K562 (cell line): ENCODE results near the gene RHO. TPM values are rescaled to one million over a fixed set of nuclear protein-coding genes. Genes with fewer than 3 reads are reported as not detected.

Source experiments
- CUX1 ChIP-seq: fragments of 200-800 bp; sonication (Bioruptor generic); IDR thresholded peaks from 2 replicates; pipeline ENCODE4 v1.6.1; 2016; ENCODE audit warnings: missing genetic modification characterization, missing compliant biosample characterization
- ESRRB ChIP-seq: fragments of 250-450 bp; sonication (Bioruptor Pico); IDR thresholded peaks from 2 replicates; pipeline ENCODE4 v1.5.0; 2020; ENCODE audit warnings: mild to moderate bottlenecking, moderate library complexity, borderline replicate concordance
- FOS ChIP-seq: IDR thresholded peaks from 3 replicates; pipeline ENCODE4 v1.6.1; 2011; ENCODE audit not compliant: insufficient read length; ENCODE audit errors: extremely low read depth
- HOMEZ ChIP-seq: fragments of 250-450 bp; sonication (Bioruptor Pico); IDR thresholded peaks from 2 replicates; pipeline ENCODE4 v1.4.0; 2020; ENCODE audit warnings: mild to moderate bottlenecking, moderate library complexity
- MTA3 ChIP-seq: fragments of 450-650 bp; formaldehyde crosslinking; IDR thresholded peaks from 2 replicates; pipeline ENCODE4 v1.6.1; 2017; ENCODE audit warnings: mild to moderate bottlenecking, borderline replicate concordance
- PHF8 ChIP-seq: fragments of 200-600 bp; sonication (generic); IDR thresholded peaks from 2 replicates; pipeline ENCODE4 v1.6.1; 2012; ENCODE audit warnings: mixed run types, mild to moderate bottlenecking, inconsistent platforms, low read length, moderate library complexity, borderline replicate concordance
- SREBF1 ChIP-seq: fragments of 150-350 bp; IDR thresholded peaks from 2 replicates; pipeline ENCODE4 v1.6.1; 2014; ENCODE audit warnings: antibody characterized with exemption, low read depth, low read length, borderline replicate concordance
- polyA plus RNA-seq, 8 experiments: library from polyadenylated mRNA; depleted of rRNA in 4 of 8; stranded (reverse) in 5 of 8; unstranded in 3 of 8; fragments of >200 nt; fragmentation: Nextera tagmentation in 2 of 8; fragmentation: Illumina TruSeq in 1 of 8; extraction: Ambion mirVana in 2 of 8; extraction: Trizol in 1 of 8; gene quantifications; 2 replicates each; pipeline versions ENCODE4 v1.2.1 to v1.2.3, GENCODE V29; 2011 to 2014; ENCODE audit warnings: inconsistent platforms in 1 of 8, missing spikeins in 1 of 8
- total RNA-seq, 7 experiments: library from RNA; depleted of rRNA in 6 of 7; stranded (reverse); fragments of >200 nt in 6 of 7; fragmentation: Illumina TruSeq in 2 of 7; extraction: Trizol in 2 of 7; gene quantifications; 2 replicates each; pipeline versions ENCODE4 v1.2.1 to v1.2.3, GENCODE V29; 2011 to 2021; ENCODE audit warnings: low replicate concordance in 1 of 7

The RHO gene
- total and polyA plus RNA-seq, 9 of the 15 experiments (the other 6 are each of a cell fraction or from before 2014, with no cell fraction given), result not detected

GRCh38 chr3:129492691-129493090 lies 35.7 kb upstream of the RHO start (continued):
- no peak for TF ChIP-seq CUX1
- TF ChIP-seq MTA3, result no peak
- TF ChIP-seq FOS, result no peak
- TF ChIP-seq SREBF1, result no peak
- TF ChIP-seq HOMEZ (CRISPR knock-in tag), result no peak
- TF ChIP-seq ESRRB, result no peak
- TF ChIP-seq PHF8, result no peak
